Fibroblast of pulmonary artery (primary cell): ENCODE measurements around the gene IRS2.

Source experiments
- DNase-seq: peaks from one replicate; pipeline ENCODE4 v3.0.0-alpha.2; 2010; ENCODE audit warnings: low read depth
- H3K4me3 ChIP-seq: replicated peaks from 2 replicates; pipeline ENCODE4 v1.5.1; 2011; ENCODE audit warnings: low read depth, mild to moderate bottlenecking, control low read depth, low read length, moderate library complexity
- TF ChIP-seq, protein P1 (sequence below): IDR thresholded peaks from 2 replicates; pipeline ENCODE4 v1.5.1; 2011; ENCODE audit warnings: mild to moderate bottlenecking, control low read depth, low read length, inconsistent platforms; ENCODE audit errors: missing control alignments

IRS2 gene

GRCh38 chr13:109783815-109784589 lies 2.4 kb downstream of the IRS2 start:
- no peak for DNase-seq
- TF ChIP-seq, protein P1, sequence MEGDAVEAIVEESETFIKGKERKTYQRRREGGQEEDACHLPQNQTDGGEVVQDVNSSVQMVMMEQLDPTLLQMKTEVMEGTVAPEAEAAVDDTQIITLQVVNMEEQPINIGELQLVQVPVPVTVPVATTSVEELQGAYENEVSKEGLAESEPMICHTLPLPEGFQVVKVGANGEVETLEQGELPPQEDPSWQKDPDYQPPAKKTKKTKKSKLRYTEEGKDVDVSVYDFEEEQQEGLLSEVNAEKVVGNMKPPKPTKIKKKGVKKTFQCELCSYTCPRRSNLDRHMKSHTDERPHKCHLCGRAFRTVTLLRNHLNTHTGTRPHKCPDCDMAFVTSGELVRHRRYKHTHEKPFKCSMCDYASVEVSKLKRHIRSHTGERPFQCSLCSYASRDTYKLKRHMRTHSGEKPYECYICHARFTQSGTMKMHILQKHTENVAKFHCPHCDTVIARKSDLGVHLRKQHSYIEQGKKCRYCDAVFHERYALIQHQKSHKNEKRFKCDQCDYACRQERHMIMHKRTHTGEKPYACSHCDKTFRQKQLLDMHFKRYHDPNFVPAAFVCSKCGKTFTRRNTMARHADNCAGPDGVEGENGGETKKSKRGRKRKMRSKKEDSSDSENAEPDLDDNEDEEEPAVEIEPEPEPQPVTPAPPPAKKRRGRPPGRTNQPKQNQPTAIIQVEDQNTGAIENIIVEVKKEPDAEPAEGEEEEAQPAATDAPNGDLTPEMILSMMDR, result no peak
- H3K4me3 ChIP-seq, result peak overlapping the region; percentile 52

GRCh38 chr13:109783447-109783814 lies 3.0 kb downstream of the IRS2 start:
- no peak overlapping the region for H3K4me3 ChIP-seq
- DNase-seq, result no peak

DNA sequence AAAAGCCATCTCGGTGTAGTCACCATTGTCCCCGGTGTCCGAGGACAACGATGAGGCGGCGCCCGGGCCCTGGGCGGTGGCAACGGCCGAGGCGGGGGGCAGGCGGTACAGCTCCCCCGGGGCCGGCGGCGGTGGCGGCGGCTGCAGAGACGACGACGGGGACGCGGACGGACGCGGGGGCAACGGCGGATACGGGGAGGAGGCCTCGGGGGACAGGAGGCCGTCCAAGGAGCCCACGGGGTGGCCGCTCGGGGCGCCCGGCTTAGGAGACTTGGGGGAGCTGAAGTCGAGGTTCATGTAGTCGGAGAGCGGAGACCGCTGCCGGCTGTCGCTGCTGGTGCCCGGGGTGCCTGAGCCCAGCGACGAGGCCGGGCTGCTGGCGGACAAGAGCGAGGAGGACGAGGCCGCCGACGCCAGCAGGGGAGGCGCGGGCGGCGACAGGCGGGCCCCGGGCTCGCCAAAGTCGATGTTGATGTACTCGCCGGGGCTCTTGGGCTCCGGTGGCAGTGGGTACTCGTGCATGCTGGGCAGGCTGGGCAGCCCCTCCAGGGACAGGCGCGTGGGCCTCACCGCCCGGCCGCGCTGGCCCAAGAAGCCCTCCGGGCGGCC lies 3.5 kb downstream of the IRS2 start:
- no peak for DNase-seq
- TF ChIP-seq, protein P1, result no peak
- H3K4me3 ChIP-seq, result no peak overlapping the region

More at GRCh38 chr13:109783447-109783814, 3.0 kb downstream of the IRS2 start:
- TF ChIP-seq, protein P1, result no peak

GRCh38 chr13:109782066-109782822 lies 4.1 kb downstream of the IRS2 start:
- DNase-seq, result no peak
- TF ChIP-seq, protein P1, result no peak
- H3K4me3 ChIP-seq, result peak overlapping the region; percentile 55

DNA sequence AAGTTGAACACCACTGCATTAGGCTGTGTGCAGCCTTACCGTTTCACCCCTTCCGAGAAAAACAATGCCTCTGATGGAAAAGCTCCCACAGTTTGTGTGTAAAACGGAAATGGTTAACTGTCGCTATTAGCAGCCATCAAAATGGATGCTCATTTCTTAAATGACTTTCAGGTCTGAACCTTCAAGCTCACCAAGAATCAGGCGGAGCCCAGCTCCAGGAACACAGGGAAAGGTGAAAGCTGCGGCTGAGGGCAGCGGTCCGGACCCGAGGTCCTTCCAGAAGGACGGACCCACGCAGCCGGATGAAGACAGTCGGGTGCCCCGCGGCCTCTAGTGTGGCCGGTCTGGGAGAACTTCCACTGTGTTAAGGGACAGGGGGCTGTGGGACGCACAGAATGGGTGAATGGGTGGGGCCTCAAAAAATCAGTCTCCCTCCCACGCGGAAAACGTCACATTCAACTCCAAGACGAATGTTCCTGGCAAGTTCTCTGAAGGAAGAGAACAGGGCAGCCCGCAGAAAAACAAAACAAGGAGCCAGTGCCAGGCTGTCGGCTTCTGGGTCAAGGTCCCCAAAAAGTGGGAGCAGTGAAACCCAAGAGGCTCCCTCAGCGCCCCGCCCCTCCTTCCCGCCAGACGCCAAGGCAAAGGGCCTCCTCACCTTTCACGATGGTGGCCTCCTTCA lies 4.9 kb downstream of the IRS2 start:
- DNase-seq, result no peak
- TF ChIP-seq, protein P1, result no peak
- H3K4me3 ChIP-seq, result peak overlapping the region; percentile 55

GRCh38 chr13:109780845-109781383 lies 5.5 kb downstream of the IRS2 start:
- DNase-seq, result no peak
- peak overlapping the region; percentile 55 for H3K4me3 ChIP-seq
- TF ChIP-seq, protein P1, result no peak
